ENCODE results near the gene TTC5. TPM values are rescaled to one million over a fixed set of nuclear protein-coding genes. Genes with fewer than 3 reads are reported as not detected.
A peak's percentile ranks its signal among the peaks of the same experiment; 100 is the strongest.
"Not testable (repeated sequence)": the region's sequence is repeated elsewhere in the genome, so short reads cannot be mapped to it uniquely, and the experiment has no call there.

TTC5 gene
- total and polyA plus RNA-seq, 3 experiments from 2014 or later, result 21.5 to 35.0 (median 33.2) TPM

DNA sequence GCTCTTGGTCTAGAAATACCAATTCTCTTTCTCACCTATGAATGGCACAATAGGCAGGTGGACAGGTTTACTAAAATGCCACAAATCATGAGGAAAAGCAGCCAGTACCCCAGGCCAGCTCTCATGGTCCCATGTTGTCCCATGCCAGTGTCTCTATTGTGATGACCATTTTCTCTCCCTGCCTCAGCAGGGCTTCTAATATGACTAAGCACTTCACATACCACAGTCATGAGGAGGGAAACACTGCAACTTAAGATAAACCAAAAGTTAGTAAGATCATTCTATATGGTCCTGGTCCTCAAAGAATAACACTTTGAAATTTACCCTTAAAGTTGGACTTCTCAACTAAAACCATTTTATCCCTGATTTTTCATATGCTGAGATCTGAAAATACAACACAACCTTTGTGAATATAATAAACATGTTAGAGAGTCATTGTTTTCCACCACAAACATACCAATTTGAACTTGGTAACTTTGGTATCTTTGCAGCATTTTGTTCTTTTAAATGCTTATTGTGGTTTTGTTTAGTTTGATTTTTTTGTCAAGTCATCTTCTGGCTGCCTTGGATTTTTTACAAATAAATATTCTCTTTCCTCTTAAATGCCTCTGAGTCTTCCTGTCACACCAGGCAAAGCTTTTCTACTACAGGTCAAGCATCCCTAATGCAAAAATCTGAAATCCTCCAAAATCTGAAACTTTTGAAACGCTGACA lies 3.6 kb downstream of the TTC5 start:
- POLR2A ChIA-PET, result no interaction called here
- Mint-ChIP-seq H3K9me3 (no peaks in the 10 kb centered on the region), H3K4me3 (no peak overlapping the region), H3K27me3 (no peaks in the 10 kb centered on the region), H3K36me3 (peaks cover 11 to 55% (median 21%) of the 10 kb centered on the region in 3 donors), H3K4me1 (peaks cover 28 to 47% (median 33%) of the 10 kb centered on the region in 3 donors), H3K27ac (no peak overlapping the region)
- CTCF ChIA-PET, result interaction anchor here (1.7 kb wide), 1 partner anchor 41 kb away, joined by 4 read pairs; the partner anchor contains the start of gene PARP2
- peaks cover 20% of the 10 kb centered on the region for H3K36me3 ChIP-seq (ENCODE audit: insufficient read depth, low read length)
- DNase-seq, result no peak
- H3K4me3 ChIP-seq (ENCODE audit: low read length), result no peak overlapping the region
- no peaks in the 10 kb centered on the region for H3K27me3 ChIP-seq (ENCODE audit: insufficient read depth, low read length, poor library complexity, severe bottlenecking)
- no peaks in the 10 kb centered on the region for H3K9me3 ChIP-seq (ENCODE audit: low read length)
- H3K27ac ChIP-seq (ENCODE audit: low read depth, low read length), result no peak overlapping the region
- peaks cover 17% of the 10 kb centered on the region for H3K4me1 ChIP-seq (ENCODE audit: insufficient read depth, low read length)

DNA sequence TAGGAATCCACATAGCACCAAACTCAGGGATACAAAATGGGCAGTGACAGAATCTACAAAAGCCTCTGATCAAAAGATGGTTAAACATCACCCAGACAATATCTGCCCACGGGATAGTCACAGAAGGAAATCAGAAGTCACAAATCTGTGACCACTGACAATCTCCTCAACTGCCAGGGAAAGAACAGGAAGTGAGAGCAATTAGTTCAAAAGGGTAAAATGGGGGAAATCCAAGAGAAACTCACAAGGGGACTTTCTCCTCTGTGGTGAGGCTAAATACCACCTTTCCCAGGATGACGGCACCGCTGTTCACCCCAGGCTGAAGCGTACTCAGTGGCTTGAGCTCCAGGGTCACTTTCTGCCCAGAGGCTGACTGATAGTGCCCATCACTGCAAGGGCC lies 10.7 kb downstream of the TTC5 start:
- H3K4me1 ChIP-seq (ENCODE audit: insufficient read depth, low read length), result no peaks in the 10 kb centered on the region
- H3K4me3 ChIP-seq (ENCODE audit: low read length), result no peak overlapping the region
- Mint-ChIP-seq H3K4me3 (no peak overlapping the region), H3K27ac (peak overlapping the region in 3 of 8 donors; percentile 12 to 78 (median 44)), H3K27me3 (no peaks in the 10 kb centered on the region), H3K9me3 (no peaks in the 10 kb centered on the region), H3K4me1 (peaks cover 0 to 3% (median 0%) of the 10 kb centered on the region in 3 donors), H3K36me3 (peaks cover 12 to 84% (median 41%) of the 10 kb centered on the region in 3 donors)
- H3K27me3 ChIP-seq (ENCODE audit: insufficient read depth, low read length, poor library complexity, severe bottlenecking), result no peaks in the 10 kb centered on the region
- H3K9me3 ChIP-seq (ENCODE audit: low read length), result no peaks in the 10 kb centered on the region
- no peak overlapping the region for H3K27ac ChIP-seq (ENCODE audit: low read depth, low read length)
- H3K36me3 ChIP-seq (ENCODE audit: insufficient read depth, low read length), result peaks cover 48% of the 10 kb centered on the region
- CTCF ChIA-PET, result interaction anchor here (1.1 kb wide), 1 partner anchor 9 kb away, joined by 3 read pairs; no protein-coding TSS in a partner anchor
- POLR2A ChIA-PET, result no interaction called here
- no peak for DNase-seq

GRCh38 chr14:20294636-20295035 lies 11.1 kb downstream of the TTC5 start:
- Histone ChIP-seq H3K27me3 (ENCODE audit: insufficient read depth, low read length, poor library complexity, severe bottlenecking) (no peaks in the 10 kb centered on the region), H3K36me3 (ENCODE audit: insufficient read depth, low read length) (peaks cover 48% of the 10 kb centered on the region), H3K9me3 (ENCODE audit: low read length) (no peaks in the 10 kb centered on the region), H3K27ac (ENCODE audit: low read depth, low read length) (no peak overlapping the region), H3K4me1 (ENCODE audit: insufficient read depth, low read length) (no peaks in the 10 kb centered on the region), H3K4me3 (ENCODE audit: low read length) (no peak overlapping the region)
- peaks cover 0 to 3% (median 0%) of the 10 kb centered on the region in 3 donors for H3K4me1 Mint-ChIP-seq
- H3K36me3 Mint-ChIP-seq, result peaks cover 12 to 85% (median 44%) of the 10 kb centered on the region in 3 donors
- H3K27me3 Mint-ChIP-seq, result no peaks in the 10 kb centered on the region
- DNase-seq, result no peak
- H3K27ac Mint-ChIP-seq, result peak overlapping the region in 4 of 8 donors; percentile 12 to 44 (median 30)
- H3K4me3 Mint-ChIP-seq, result no peak overlapping the region
- ChIA-PET POLR2A (no interaction called here), CTCF (interaction anchor here (1.1 kb wide), 1 partner anchor 9 kb away, joined by 3 read pairs; no protein-coding TSS in a partner anchor)
- no peaks in the 10 kb centered on the region for H3K9me3 Mint-ChIP-seq

GRCh38 chr14:20281998-20282397 lies 23.8 kb downstream of the TTC5 start:
- H3K36me3 ChIP-seq (ENCODE audit: insufficient read depth, low read length); DNase-seq; H3K4me3 ChIP-seq (ENCODE audit: low read length); H3K9me3 ChIP-seq (ENCODE audit: low read length); H3K27me3 ChIP-seq (ENCODE audit: insufficient read depth, low read length, poor library complexity, severe bottlenecking); H3K27ac ChIP-seq (ENCODE audit: low read depth, low read length); H3K9me3 Mint-ChIP-seq; H3K4me3 Mint-ChIP-seq; H3K4me1 ChIP-seq (ENCODE audit: insufficient read depth, low read length); POLR2A ChIA-PET; H3K27ac Mint-ChIP-seq; H3K27me3 Mint-ChIP-seq; CTCF ChIA-PET: not testable (repeated sequence)
- Mint-ChIP-seq H3K4me1 (peaks cover 25 to 36% (median 29%) of the 10 kb centered on the region in 3 donors), H3K36me3 (peaks cover 43 to 64% (median 51%) of the 10 kb centered on the region in 3 donors)

DNA sequence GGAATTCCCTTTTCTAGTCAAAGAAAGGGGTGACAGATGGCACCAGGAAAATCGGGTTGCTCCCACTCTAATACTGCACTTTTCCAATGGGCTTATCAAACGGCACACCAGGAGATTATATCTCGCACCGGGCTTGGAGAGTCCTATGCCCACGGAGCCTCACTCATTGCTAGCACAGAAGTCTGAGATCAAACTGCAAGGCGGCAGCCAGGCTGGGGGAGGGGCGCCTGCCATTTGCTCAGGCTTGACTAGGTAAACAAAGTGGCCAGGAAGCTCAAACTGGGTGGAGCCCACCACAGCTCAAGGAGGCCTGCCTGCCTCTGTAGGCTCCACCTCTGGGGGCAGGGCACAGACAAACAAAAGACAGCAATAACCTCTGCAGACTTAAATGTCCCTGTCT lies 25.5 kb downstream of the TTC5 start:
- POLR2A ChIA-PET; H3K27me3 Mint-ChIP-seq; H3K27ac ChIP-seq (ENCODE audit: low read depth, low read length); H3K4me3 ChIP-seq (ENCODE audit: low read length); H3K36me3 ChIP-seq (ENCODE audit: insufficient read depth, low read length); H3K9me3 ChIP-seq (ENCODE audit: low read length); H3K9me3 Mint-ChIP-seq; H3K4me1 ChIP-seq (ENCODE audit: insufficient read depth, low read length); H3K27me3 ChIP-seq (ENCODE audit: insufficient read depth, low read length, poor library complexity, severe bottlenecking): not testable (repeated sequence)
- peak overlapping the region in 3 of 8 donors; percentile 22 to 82 (median 29) for H3K27ac Mint-ChIP-seq
- DNase-seq, result peak in 2 of 5 donors; percentile 13 to 51
- peaks cover 39 to 53% (median 42%) of the 10 kb centered on the region in 3 donors for H3K36me3 Mint-ChIP-seq
- peak overlapping the region in 5 of 7 donors; percentile 12 to 59 (median 50) for H3K4me3 Mint-ChIP-seq
- H3K4me1 Mint-ChIP-seq, result peaks cover 25 to 36% (median 29%) of the 10 kb centered on the region in 3 donors
- CTCF ChIA-PET, result interaction anchor here (0.8 kb wide), 1 partner anchor 48 kb away, joined by 3 read pairs; no protein-coding TSS in a partner anchor

DNA sequence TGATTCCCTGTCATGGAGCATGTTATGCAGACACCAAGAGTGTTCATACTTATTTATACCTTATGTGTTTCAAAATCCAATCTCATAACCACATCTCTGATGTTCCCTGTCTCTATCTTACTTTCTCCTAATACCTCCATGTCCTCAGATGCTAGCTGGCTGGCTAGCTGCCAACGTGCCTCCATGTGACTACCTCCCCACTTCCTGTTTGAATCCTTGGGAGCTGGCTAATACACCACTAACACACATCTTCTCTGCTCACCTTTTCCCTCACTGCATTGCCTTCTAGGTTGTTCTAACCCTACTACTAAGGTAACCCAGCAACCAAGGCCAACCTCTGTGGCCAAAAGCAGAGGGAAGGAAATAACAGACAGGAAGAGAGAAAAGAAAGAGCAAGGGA lies 27.3 kb downstream of the TTC5 start:
- peak overlapping the region in 1 of 7 donors; percentile 29 for H3K4me3 Mint-ChIP-seq
- peaks cover 4 to 15% (median 14%) of the 10 kb centered on the region in 5 donors for H3K9me3 Mint-ChIP-seq
- no peaks in the 10 kb centered on the region for H3K36me3 ChIP-seq (ENCODE audit: insufficient read depth, low read length)
- DNase-seq, result no peak
- POLR2A ChIA-PET, result no interaction called here
- CTCF ChIA-PET, result no interaction called here
- H3K4me1 Mint-ChIP-seq, result peaks cover 25 to 36% (median 29%) of the 10 kb centered on the region in 3 donors
- H3K27me3 ChIP-seq (ENCODE audit: insufficient read depth, low read length, poor library complexity, severe bottlenecking), result no peaks in the 10 kb centered on the region
- H3K27me3 Mint-ChIP-seq, result no peaks in the 10 kb centered on the region
- peaks cover 9% of the 10 kb centered on the region for H3K4me1 ChIP-seq (ENCODE audit: insufficient read depth, low read length)
- H3K27ac Mint-ChIP-seq, result peak overlapping the region in 6 of 8 donors; percentile 0 to 57 (median 6)
- H3K4me3 ChIP-seq (ENCODE audit: low read length), result no peak overlapping the region
- no peaks in the 10 kb centered on the region for H3K9me3 ChIP-seq (ENCODE audit: low read length)
- no peak overlapping the region for H3K27ac ChIP-seq (ENCODE audit: low read depth, low read length)
- peaks cover 36 to 56% (median 50%) of the 10 kb centered on the region in 3 donors for H3K36me3 Mint-ChIP-seq

GRCh38 chr14:20277409-20277808 lies 28.3 kb downstream of the TTC5 start:
- Mint-ChIP-seq H3K27ac (no peak overlapping the region), H3K36me3 (peaks cover 28 to 54% (median 49%) of the 10 kb centered on the region in 3 donors), H3K27me3 (no peaks in the 10 kb centered on the region), H3K4me3 (no peak overlapping the region), H3K9me3 (peaks cover 6 to 25% (median 24%) of the 10 kb centered on the region in 5 donors), H3K4me1 (peaks cover 25 to 34% (median 29%) of the 10 kb centered on the region in 3 donors)
- no peak for DNase-seq
- POLR2A ChIA-PET, result no interaction called here
- H3K27ac ChIP-seq (ENCODE audit: low read depth, low read length), result no peak overlapping the region
- no peak overlapping the region for H3K4me3 ChIP-seq (ENCODE audit: low read length)
- no peaks in the 10 kb centered on the region for H3K27me3 ChIP-seq (ENCODE audit: insufficient read depth, low read length, poor library complexity, severe bottlenecking)
- no peaks in the 10 kb centered on the region for H3K9me3 ChIP-seq (ENCODE audit: low read length)
- H3K36me3 ChIP-seq (ENCODE audit: insufficient read depth, low read length), result no peaks in the 10 kb centered on the region
- CTCF ChIA-PET, result no interaction called here
- H3K4me1 ChIP-seq (ENCODE audit: insufficient read depth, low read length), result peaks cover 9% of the 10 kb centered on the region

DNA sequence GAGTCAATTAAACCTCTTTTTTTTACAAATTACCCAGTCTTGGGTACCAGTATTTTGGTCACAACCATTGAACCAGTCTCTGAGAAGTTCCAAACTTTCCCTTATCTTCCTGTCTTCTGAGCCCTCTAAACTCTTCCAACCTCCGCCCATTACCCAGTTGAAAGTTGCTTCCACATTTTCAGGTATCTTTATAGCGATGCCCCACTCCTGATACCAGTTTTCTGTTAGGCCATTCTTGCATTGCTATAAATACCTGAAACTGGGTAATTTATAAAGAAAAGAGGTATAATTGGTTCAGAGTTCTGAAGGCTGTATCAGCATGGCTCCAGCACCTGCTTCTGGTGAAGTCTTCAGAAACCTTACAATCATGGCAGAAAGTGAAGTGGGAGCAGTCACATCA lies 31.7 kb downstream of the TTC5 start:
- ChIA-PET CTCF (no interaction called here), POLR2A (no interaction called here)
- Histone ChIP-seq H3K36me3 (ENCODE audit: insufficient read depth, low read length) (no peaks in the 10 kb centered on the region), H3K27me3 (ENCODE audit: insufficient read depth, low read length, poor library complexity, severe bottlenecking) (no peaks in the 10 kb centered on the region), H3K4me3 (ENCODE audit: low read length) (no peak overlapping the region), H3K27ac (ENCODE audit: low read depth, low read length) (no peak overlapping the region), H3K4me1 (ENCODE audit: insufficient read depth, low read length) (peaks cover 9% of the 10 kb centered on the region), H3K9me3 (ENCODE audit: low read length) (peaks cover 10% of the 10 kb centered on the region)
- H3K27me3 Mint-ChIP-seq, result no peaks in the 10 kb centered on the region
- H3K4me3 Mint-ChIP-seq, result no peak overlapping the region
- peaks cover 7 to 10% (median 10%) of the 10 kb centered on the region in 3 donors for H3K4me1 Mint-ChIP-seq
- H3K36me3 Mint-ChIP-seq, result peaks cover 22 to 54% (median 36%) of the 10 kb centered on the region in 3 donors
- H3K9me3 Mint-ChIP-seq, result peaks cover 10 to 35% (median 31%) of the 10 kb centered on the region in 5 donors
- H3K27ac Mint-ChIP-seq, result peak overlapping the region in 1 of 8 donors; percentile 32
- no peak for DNase-seq
